Fibroblast of lung (primary cell): Measurements from ENCODE around the gene TNC.

ENCODE experiments used
- EZH2 ChIP-seq: IDR thresholded peaks from 2 replicates; pipeline ENCODE4 v1.5.1; 2012; ENCODE audit warnings: low read length, control low read depth, mild to moderate bottlenecking; ENCODE audit errors: missing control alignments
- TF ChIP-seq, protein P1 (sequence below), 2 donors: IDR thresholded peaks in 1 of 2; conservative IDR thresholded peaks in 1 of 2; 1 replicate in 1 of 2; 2 replicates in 1 of 2; pipeline ENCODE4 v1.5.1; 2011 to 2012; ENCODE audit warnings: low read length in 2 of 2, control low read depth in 1 of 2, inconsistent platforms in 1 of 2, low read depth in 1 of 2, mild to moderate bottlenecking in 1 of 2

DNA sequence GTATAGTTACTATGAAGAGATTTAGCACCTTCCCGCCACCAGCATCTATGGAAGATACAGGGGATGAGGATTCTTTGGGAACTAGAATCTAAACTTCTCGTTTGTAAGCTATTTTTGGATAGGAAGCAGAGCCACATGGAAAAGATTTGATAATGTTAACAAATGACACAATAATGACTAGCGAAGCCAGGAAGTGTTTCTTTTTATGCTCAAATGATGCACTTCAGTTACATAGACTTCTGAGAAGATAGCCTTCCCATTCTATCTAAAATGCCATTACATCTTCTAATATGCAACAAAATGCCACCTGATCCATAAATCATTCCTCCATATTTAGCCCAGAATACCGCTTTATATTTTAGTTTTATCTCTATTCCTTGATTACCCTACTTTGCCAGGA, 17.0 kb upstream of the TNC start:
- no peak for TF ChIP-seq EZH2
- TF ChIP-seq, protein P1, sequence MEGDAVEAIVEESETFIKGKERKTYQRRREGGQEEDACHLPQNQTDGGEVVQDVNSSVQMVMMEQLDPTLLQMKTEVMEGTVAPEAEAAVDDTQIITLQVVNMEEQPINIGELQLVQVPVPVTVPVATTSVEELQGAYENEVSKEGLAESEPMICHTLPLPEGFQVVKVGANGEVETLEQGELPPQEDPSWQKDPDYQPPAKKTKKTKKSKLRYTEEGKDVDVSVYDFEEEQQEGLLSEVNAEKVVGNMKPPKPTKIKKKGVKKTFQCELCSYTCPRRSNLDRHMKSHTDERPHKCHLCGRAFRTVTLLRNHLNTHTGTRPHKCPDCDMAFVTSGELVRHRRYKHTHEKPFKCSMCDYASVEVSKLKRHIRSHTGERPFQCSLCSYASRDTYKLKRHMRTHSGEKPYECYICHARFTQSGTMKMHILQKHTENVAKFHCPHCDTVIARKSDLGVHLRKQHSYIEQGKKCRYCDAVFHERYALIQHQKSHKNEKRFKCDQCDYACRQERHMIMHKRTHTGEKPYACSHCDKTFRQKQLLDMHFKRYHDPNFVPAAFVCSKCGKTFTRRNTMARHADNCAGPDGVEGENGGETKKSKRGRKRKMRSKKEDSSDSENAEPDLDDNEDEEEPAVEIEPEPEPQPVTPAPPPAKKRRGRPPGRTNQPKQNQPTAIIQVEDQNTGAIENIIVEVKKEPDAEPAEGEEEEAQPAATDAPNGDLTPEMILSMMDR (conservative IDR thresholded peaks at IDR 0.05 in 1 of 2, IDR thresholded peaks at IDR 0.05 in 1 of 2; ENCODE audit: low read depth in 1 of 2, low read length in 2 of 2): no peak
